Measurements from ENCODE around the gene RSPO4.

Gene RSPO4

DNA sequence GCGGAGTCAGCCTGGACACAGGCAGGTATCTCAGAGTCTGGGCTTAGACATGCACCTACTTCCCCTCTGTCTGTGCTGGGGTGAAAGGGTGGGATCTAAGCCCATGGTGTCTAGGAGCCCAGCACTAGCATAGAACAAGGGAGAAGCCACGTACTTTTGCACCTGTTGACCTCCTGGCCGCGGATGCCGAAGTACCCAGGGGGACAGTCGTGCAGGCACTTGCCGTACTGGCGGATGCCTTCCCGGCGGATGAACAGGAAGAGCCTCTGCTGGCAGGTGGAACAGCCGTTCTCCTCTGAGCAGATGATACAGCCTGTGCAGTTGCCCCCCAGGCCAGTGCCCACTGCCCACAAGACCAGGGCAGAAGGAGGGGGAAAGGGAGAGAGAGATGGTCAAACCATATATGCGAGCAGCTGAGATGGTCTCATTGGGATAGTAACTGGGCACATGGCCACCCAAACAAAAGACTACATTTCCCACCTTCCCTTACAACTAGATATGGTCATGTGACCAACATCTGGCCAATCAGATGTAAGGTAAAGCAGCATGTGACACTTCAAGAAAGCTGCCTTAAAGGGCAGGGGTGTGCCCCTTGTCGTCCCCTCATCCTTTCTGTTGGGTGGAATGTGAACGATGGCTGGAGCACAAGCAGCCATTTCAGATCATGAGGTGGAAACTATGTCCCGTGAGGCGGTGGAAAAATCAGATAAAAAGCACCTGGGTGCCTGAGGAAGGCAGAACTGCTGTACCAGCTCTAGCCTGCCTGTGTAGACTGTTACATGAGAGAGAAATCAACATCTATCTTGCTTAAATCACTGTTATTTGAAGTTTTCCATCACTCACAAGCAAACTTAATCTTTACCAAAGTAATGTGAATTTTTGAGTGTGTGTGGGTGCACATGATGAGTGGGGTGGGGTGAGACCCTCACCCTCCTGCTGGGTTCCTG, 34.0 kb downstream of the RSPO4 start:
- FAIRE-seq, result no peak

DNA sequence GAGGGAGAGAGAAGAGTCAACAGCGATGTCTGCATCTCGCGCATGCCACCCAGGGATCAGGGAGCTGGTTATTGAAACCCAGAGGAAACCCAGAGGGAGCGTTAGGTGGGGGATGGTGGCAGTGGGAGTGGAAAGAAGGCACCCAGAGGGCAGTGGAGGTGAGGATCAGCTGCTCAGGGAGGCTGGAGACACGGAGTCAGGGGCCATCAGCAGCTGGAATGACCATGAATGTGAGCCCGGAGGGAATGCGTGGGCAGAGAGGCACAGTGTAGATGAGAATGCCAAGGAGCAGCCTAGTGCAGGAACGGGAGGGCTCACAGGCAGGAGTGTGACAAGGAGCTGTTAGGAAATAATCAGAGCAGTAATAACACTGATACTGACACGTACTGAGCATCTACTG, 36.2 kb downstream of the RSPO4 start:
- no peak for FAIRE-seq

GRCh38 chr20:963795-964194, 38.3 kb downstream of the RSPO4 start:
- no peak for FAIRE-seq

- FAIRE-seq, result no peak
Observed at GRCh38 chr20:962683-963082, 39.4 kb downstream of the RSPO4 start.

DNA sequence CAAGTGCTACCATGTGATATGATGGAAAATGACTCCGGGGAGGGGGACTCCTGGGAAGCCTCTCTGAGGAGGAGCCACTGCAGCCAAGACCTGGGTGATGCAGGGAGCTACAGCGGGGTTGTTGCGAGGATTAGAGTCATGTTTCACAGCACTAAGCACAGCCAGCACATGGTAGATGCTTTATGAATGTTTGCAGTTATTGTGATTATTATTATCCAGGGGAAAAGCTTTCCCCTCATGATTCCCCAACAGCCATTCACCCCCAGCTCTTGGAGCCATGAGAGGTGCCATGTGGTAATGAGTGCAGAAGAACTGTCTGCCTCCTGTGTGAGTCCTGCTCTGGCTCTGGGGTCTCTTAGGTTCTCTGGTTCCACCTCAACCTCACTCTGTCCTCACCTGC, 39.9 kb downstream of the RSPO4 start:
- no peak for FAIRE-seq

DNA sequence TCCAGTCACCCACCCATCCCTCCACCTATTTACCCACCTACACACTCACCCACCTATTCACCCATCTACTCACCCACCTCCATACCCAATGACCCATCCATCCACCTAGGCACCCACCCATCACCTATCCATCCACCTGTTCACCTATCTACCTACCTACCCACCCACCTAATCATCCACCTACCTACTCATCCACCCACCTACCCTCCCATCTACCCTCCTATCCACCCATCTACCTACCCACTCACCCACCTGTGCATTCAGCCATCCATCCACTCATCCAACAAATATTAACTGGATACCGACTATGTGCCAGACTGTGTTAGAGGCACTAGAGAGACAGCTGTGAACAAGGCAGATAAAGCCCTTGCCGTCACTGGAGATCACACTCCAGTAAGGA, 40.3 kb downstream of the RSPO4 start:
- no peak for FAIRE-seq

- FAIRE-seq, result no peak
Observed at GRCh38 chr20:959996-960615, 42.0 kb downstream of the RSPO4 start.

DNA sequence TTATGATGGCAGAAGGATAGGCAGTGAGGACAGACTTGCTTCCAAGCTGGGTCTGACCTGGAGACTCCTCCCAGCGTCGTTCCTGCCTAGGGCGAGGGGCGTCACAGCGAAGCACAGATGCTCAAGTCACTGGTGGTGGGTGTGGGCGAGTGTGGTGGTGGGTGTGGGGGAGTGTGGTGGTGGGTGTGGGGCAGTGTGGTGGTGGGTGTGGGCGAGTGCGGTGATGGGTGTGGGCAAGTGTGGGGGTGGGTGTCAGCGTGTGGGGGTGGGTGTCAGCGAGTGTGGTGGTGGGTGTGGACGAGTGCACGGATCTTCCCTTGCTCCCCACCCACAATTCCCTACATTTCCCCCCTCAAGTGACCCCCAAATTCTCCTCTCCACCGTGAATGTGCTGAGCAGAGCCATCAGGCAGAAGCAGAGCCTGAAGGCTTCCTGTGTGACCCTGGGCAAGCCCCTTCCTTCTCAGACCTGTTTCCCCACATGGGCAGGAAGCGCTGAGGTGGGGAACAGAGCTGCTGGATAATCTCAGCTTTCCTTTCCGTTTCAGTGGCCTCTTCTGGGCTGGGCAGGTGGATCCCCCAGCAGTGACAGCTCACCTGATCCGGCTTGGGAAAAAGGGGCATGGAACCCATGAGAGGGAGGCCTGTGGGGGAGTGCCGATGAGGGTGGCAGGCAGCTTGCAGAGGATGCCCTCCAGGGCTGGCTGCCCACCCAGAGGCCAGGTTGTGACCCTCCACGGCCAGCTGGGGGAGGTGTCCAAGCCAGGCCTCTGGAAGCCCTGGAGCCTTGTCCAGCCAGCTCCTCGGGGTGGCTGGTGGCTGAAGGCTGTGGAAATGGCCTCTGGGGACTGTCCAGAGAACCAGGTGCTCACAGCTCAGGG, 42.9 kb downstream of the RSPO4 start:
- FAIRE-seq, result no peak

- FAIRE-seq, result no peak
Observed at GRCh38 chr20:957544-957943, 44.6 kb downstream of the RSPO4 start.

DNA sequence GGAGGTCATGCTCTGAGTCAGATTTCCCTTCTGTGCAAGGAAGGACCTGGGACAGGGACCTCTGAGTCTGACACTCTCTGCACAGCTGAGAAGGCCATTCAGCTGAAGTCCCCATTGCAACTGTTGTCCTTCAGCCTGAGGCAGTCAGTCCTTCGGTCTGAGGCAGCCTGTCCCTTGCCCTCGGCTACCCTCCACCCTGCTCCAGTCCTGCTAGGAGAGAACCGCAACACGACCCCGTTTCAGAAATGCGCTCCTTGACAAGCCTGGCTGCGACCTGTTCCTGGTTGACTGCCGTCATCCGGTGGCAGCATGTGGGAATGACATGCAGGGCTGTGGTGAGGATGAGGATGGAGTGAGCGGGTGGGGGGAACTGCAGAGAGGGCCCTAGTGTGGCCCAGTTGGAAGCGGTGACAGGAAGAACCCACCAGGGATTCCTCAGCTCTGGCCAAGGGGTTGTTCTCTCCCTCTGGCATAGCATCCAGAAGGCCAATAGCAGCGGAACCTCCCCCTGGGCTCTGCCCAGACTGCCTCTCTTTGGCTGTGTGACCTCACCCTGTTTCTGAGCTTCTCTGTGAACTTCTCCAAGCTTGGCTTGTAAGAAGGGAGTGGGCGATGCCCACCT, 45.7 kb downstream of the RSPO4 start:
- no peak for FAIRE-seq

- FAIRE-seq, result no peak
Observed at GRCh38 chr20:955656-956055, 46.5 kb downstream of the RSPO4 start.

DNA sequence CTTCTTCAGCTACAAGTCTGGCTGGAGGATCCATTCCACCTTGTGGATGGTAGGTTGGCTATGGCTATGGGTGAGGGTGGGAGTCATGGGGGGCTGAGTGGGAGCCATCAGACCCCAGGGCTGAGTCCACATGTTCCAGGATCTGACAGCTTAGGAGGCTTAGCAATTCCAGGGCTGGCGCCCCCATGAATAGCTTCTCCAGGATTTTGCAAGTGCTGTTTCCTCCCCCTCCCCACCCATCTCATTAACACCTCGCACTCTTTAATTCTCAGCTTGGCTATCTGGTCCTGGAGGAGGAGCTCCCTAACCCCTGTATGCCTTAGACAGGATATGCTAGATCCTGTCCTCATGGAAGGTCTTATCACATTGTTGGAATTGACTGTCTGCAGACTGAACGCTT, 47.0 kb downstream of the RSPO4 start:
- FAIRE-seq, result no peak

DNA sequence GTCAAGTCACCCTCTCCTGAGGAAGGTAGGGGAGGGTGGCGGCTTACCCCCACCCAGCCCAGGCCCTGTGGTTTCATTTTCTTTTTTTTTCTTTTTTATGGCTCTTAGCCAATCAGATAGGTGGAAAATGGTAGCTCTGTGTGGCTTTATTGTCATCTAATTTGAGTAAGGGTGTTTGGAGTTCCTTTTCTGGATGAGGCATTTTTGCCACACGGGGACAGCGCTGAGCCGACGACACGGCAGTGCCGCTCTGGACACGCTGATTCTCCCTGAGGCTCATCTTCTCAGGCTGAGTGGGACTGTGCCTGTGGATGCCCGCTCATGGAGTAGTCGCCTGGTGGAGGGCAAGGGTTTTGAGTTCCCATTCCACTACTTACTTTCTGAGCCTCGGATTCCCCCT, 48.4 kb downstream of the RSPO4 start:
- FAIRE-seq, result no peak

DNA sequence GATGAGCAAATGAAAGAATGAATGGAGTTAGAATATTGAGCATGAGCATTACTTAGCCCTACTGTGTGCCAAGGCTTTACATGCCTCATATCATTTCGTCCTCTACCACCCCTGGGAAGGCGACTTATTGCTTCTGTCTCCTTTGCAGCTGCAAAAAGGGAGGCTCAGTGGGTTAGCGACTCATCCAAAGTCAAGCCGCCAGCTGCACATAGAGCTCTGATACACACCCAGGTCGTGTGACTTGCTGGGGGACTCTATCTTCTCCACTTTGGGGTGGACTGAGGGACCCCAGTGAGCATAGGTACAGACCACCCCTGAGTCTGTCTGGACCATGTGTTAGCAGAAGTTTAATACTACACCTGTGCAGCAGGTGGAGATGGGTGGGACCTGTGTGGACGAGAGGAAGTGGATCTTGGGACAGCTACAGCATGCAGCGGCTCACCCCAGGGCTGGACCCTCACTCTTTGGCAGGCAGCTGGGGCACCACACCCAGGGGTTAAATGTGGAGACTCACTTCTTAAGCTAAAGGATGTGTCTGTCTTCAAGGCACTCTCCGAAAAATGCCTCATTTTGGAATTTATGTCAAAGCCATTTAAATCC, 49.8 kb downstream of the RSPO4 start:
- FAIRE-seq, result no peak

GRCh38 chr20:951384-952169, 50.5 kb downstream of the RSPO4 start:
- no peak for FAIRE-seq

GRCh38 chr20:949717-950116, 52.4 kb downstream of the RSPO4 start:
- FAIRE-seq, result no peak

GRCh38 chr20:946826-947225, 55.3 kb downstream of the RSPO4 start:
- FAIRE-seq, result no peak

- FAIRE-seq, result no peak
Observed at GRCh38 chr20:945841-946240, 56.3 kb downstream of the RSPO4 start.

GRCh38 chr20:944774-945410, 57.2 kb downstream of the RSPO4 start:
- FAIRE-seq, result no peak

GRCh38 chr20:944148-944547, 58.0 kb downstream of the RSPO4 start:
- no peak for FAIRE-seq

- FAIRE-seq, result no peak
Observed at GRCh38 chr20:942611-943010, 59.5 kb downstream of the RSPO4 start.

Measured in A204.1 (cell line).